A673 (cell line): ENCODE data around the gene SMARCA4. TPM values are rescaled to one million over a fixed set of nuclear protein-coding genes. Genes with fewer than 3 reads are reported as not detected.

Experiments used
- BruUV-seq: library from RNA; stranded (reverse); fragments of 400-500 nt; replicated peaks from 2 replicates; lab custom pipeline; 2021; lab: Mats Ljungman, UMichigan
- CTCF ChIA-PET: fragments of 300-600 bp; sonication (Branson Sonifier 250); formaldehyde crosslinking; loops from one replicate; lab custom pipeline; 2022; ENCODE audit warnings: antibody characterized with exemption; lab: Charles Lee
- POLR2A ChIA-PET: fragments of 300-600 bp; sonication (Branson Sonifier 250); formaldehyde crosslinking; loops from one replicate; lab custom pipeline; 2022; ENCODE audit warnings: antibody characterized with exemption; ENCODE audit not compliant: low non-redundant PET; lab: Charles Lee
- DNase-seq: peaks from one replicate; pipeline ENCODE4 v3.0.0-alpha.2; 2015; ENCODE audit warnings: low spot score
- H3K27ac ChIP-seq: fragments of 200-600 bp; sonication (generic); 2 replicates; pipeline ENCODE4 v1.5.1; 2016; ENCODE audit warnings: mixed run types, low read depth, mild to moderate bottlenecking, mixed read lengths, antibody characterized with exemption, low read length; ENCODE audit not compliant: poor library complexity, severe bottlenecking
- H3K27me3 ChIP-seq: fragments of 200-600 bp; sonication (generic); replicated peaks from 2 replicates; pipeline ENCODE4 v1.6.1; 2017; ENCODE audit warnings: mixed run types, low read depth, mild to moderate bottlenecking, mixed read lengths, antibody characterized with exemption, low read length; ENCODE audit not compliant: insufficient read depth, poor library complexity
- H3K36me3 ChIP-seq: fragments of 200-600 bp; sonication (generic); 2 replicates; pipeline ENCODE4 v1.6.1; 2016; ENCODE audit warnings: mixed run types, mild to moderate bottlenecking, mixed read lengths, antibody characterized with exemption, low read length; ENCODE audit not compliant: insufficient read depth, poor library complexity, severe bottlenecking
- H3K4me1 ChIP-seq: fragments of 200-600 bp; sonication (generic); 2 replicates; pipeline ENCODE4 v1.6.1; 2017; ENCODE audit warnings: mixed run types, mild to moderate bottlenecking, mixed read lengths, antibody characterized with exemption, low read length; ENCODE audit not compliant: insufficient read depth, poor library complexity, severe bottlenecking
- H3K4me3 ChIP-seq: fragments of 200-600 bp; sonication (generic); 2 replicates; pipeline ENCODE4 v1.5.1; 2016; ENCODE audit warnings: low read depth, mixed run types, mild to moderate bottlenecking, mixed read lengths, low read length; ENCODE audit not compliant: poor library complexity, severe bottlenecking
- H3K9me3 ChIP-seq: fragments of 200-600 bp; sonication (generic); 2 replicates; pipeline ENCODE4 v1.6.1; 2016; ENCODE audit warnings: mixed run types, low read depth, mild to moderate bottlenecking, mixed read lengths, antibody characterized with exemption, low read length; ENCODE audit not compliant: poor library complexity, severe bottlenecking
- CTCF ChIP-seq: fragments of 300-800, 200-600 bp; sonication (generic); conservative IDR thresholded peaks from 2 replicates; pipeline ENCODE4 v1.5.1; 2017; ENCODE audit warnings: low read depth, mild to moderate bottlenecking, antibody characterized with exemption, low read length, moderate library complexity, mixed read lengths
- EZH2 ChIP-seq: fragments of 200-600 bp; sonication (generic); IDR thresholded peaks from 2 replicates; pipeline ENCODE4 v1.6.1; 2017; ENCODE audit warnings: borderline replicate concordance, low read depth, mild to moderate bottlenecking, mixed read lengths, antibody characterized with exemption, low read length; ENCODE audit not compliant: poor library complexity, severe bottlenecking
- intact Hi-C: fragments of 100-400 bp; cut with micrococcal nuclease; formaldehyde crosslinking; loops from one replicate; pipeline ENCODE4 v1.10.0; 2022; ENCODE audit not compliant: unreplicated experiment
- total RNA-seq: library from RNA; stranded (reverse); gene quantifications from 2 replicates; pipeline ENCODE4 v1.2.3, GENCODE V29; 2021

The SMARCA4 gene
- total RNA-seq, 1 experiment from 2014 or later: 307 TPM

- Histone ChIP-seq H3K27ac (no peak overlapping the region), H3K4me1 (no peaks in the 10 kb centered on the region), H3K36me3 (peaks cover 41% of the 10 kb centered on the region), H3K27me3 (no peaks in the 10 kb centered on the region), H3K9me3 (no peaks in the 10 kb centered on the region), H3K4me3 (no peak overlapping the region)
- ChIA-PET POLR2A (no interaction called here), CTCF (no interaction called here)
- intact Hi-C loops: no loop called here
- DNase-seq: no peak
- TF ChIP-seq EZH2 (no peak), CTCF (no peak)
- no TSS peak for BruUV-seq
Observed at GRCh38 chr19:10921199-10921909, 39.5 kb upstream of the SMARCA4 start.

- no peak overlapping the region for H3K27ac ChIP-seq
- H3K4me3 ChIP-seq: no peak overlapping the region
- ChIA-PET CTCF (interaction anchor here (0.8 kb wide), 1 partner anchor 49 kb away, joined by 3 read pairs; no protein-coding TSS in a partner anchor), POLR2A (no interaction called here)
- no peaks in the 10 kb centered on the region for H3K27me3 ChIP-seq
- no peak for DNase-seq
- no peak for TF ChIP-seq CTCF
- no peaks in the 10 kb centered on the region for H3K9me3 ChIP-seq
- H3K36me3 ChIP-seq: peaks cover 37% of the 10 kb centered on the region
- intact Hi-C loops: no loop called here
- no peaks in the 10 kb centered on the region for H3K4me1 ChIP-seq
- no TSS peak for BruUV-seq
Observed at GRCh38 chr19:10921910-10922637, 38.8 kb upstream of the SMARCA4 start.

- Histone ChIP-seq H3K9me3 (no peaks in the 10 kb centered on the region), H3K4me1 (peaks cover 5% of the 10 kb centered on the region), H3K36me3 (peaks cover 37% of the 10 kb centered on the region), H3K4me3 (no peak overlapping the region), H3K27me3 (no peaks in the 10 kb centered on the region), H3K27ac (no peak overlapping the region)
- intact Hi-C loops: no loop called here
- TSS peak; percentile 49 for BruUV-seq
- POLR2A ChIA-PET: no interaction called here
- CTCF ChIA-PET: interaction anchor here (0.8 kb wide), 1 partner anchor 50 kb away, joined by 3 read pairs; no protein-coding TSS in a partner anchor
- DNase-seq: no peak
- no peak for TF ChIP-seq CTCF
- no peak for TF ChIP-seq EZH2
Observed at GRCh38 chr19:10922638-10923014, 38.2 kb upstream of the SMARCA4 start.
